SK-N-SH treated with all-trans-retinoic acid at 6 μM for 48 hours (cell line): ENCODE measurements around the gene LRRC36.

Experiments
- CSRNP3 ChIP-seq: fragments of 250-450 bp; sonication (Bioruptor Pico); IDR thresholded peaks from 2 replicates; pipeline ENCODE4 v1.5.1; 2021; ENCODE audit warnings: mild to moderate bottlenecking, moderate library complexity
- TOX ChIP-seq: fragments of 250-450 bp; sonication (Bioruptor Pico); IDR thresholded peaks from 2 replicates; pipeline ENCODE4 v1.8.0; 2021; ENCODE audit warnings: mild to moderate bottlenecking, moderate library complexity, borderline replicate concordance
- ZNF565 ChIP-seq: fragments of 450-650 bp; formaldehyde crosslinking; conservative IDR thresholded peaks from 2 replicates; pipeline ENCODE4 v1.5.0; 2020; ENCODE audit warnings: low read depth, mild to moderate bottlenecking, moderate library complexity

GRCh38 chr16:67329901-67330300 is 3.3 kb downstream of the LRRC36 start:
- TF ChIP-seq CSRNP3 (CRISPR knock-in tag) (no peak), TOX (CRISPR knock-in tag) (no peak), ZNF565 (CRISPR knock-in tag) (no peak)
